Measurements from ENCODE around the gene ZNHIT1.

The ZNHIT1 gene

GRCh38 chr7:101220295-101220694, 2.3 kb downstream of the ZNHIT1 start:
- FAIRE-seq = no peak

DNA sequence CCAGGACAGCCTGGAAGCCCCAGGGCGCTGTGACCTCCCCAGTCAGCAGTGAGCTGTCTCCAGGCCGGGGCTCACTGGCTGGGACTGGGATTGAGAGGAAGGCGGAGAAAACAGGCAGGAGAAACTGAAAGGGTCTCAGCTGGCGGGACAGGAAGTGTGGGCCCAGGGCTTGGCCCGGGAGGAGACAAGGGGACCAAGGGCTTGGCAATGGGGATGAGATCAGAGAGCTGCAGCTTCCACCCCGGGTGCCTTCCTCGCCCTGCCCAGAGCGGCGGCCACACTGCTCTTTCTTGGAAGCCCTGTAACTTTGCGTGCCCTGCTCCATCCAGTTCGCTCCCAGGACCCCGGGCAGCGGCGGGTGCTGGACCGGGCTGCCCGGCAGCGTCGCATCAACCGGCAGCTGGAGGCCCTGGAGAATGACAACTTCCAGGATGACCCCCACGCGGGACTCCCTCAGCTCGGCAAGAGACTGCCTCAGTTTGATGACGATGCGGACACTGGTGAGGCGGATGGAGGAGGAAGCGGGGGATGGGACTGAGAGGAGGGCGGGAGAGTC, 4.4 kb downstream of the ZNHIT1 start:
- no peak for FAIRE-seq

GRCh38 chr7:101223528-101223927, 5.6 kb downstream of the ZNHIT1 start:
- no peak for FAIRE-seq

DNA sequence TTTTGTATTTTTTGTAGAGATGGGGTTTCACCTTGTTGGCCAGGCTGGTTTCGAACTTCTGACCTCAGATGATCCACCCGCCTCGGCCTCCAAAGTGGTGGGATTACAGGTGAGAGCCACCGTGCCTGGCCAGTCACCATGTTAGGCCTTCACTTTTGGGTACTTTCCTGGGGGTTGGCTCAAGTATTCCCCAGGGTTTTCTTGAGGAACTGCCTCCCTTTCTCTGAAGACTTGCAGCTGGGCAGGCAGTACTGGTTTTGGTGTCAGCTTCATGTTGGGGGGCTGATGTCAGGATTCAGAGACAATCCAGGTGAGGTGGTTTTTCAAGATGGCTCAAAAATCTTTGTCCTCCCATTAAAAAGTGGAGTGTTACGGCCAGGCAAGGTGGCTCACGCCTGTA, 7.7 kb downstream of the ZNHIT1 start:
- no peak for FAIRE-seq

DNA sequence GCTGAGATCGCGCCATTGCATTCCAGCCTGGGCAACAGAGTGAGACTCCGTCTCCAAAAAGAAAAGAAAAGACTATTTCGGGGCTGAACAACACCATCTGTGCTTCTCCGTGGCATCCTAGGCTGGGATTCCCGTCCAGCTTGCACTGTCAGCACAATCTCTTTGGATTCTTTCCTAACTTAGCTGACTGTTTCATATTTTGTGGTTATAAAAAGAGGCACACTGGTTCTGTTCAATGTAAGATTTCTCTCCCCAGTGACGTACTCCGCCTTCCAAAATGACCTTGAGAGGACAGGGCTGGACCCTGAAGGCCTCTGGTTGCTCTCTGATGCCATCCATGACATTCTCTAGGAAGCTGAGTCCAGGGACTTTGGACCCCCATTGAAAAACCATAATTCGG, 8.8 kb downstream of the ZNHIT1 start:
- FAIRE-seq = no peak

DNA sequence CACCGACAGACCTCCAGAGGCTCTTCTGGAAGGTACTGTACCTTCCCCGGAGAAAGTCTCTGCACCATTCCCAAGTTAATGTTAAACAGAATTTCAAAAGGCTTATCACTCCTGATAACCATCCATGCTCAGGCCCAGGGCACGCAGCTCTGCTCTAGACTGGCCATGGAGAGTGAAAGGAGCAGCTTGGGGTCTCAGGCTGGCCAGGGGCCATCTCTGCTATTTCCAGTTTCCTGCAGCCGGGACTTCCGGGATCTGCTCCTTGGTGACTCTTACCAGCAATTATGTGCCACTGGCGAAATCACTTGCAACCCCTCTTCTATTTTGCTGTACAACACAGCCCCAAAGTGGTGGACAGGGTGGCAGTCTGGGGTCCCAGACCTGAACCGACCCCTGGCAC, 13.7 kb downstream of the ZNHIT1 start:
- FAIRE-seq = no peak

DNA sequence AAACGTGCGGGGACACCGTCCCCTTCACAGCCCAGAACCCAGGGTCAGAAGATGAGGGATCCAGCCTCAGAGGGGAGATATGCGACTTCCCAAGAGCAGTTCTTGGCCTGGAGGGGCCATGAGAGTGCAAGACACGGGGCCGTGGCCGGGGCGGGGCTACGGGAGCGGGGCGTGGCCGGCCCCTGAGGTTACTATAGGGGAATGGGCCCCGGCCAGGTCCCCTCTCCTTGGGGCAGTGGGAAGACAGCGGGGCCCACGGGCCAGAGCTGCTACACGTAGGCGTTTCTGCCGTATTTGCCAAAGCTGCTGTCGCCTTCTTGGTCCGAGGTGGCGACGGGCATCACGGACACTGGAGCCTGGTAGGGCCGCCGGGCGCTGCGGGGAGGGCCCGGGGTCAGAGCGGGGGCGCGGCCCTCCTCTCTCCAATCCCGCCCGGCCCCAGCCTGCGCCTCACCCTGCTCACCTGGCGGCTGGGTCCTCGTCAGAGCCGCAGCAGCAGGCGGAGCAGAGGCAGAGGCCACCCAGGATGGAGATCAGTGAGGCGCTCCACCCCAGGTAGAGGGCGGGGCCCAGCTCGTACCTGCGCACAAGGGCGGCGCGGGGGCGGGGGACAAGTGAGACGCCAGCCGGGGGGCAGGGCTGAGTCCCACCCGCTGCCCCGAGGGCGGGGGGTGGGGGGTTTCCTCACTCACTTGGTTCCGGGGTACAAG, 14.3 kb downstream of the ZNHIT1 start:
- no peak for FAIRE-seq

DNA sequence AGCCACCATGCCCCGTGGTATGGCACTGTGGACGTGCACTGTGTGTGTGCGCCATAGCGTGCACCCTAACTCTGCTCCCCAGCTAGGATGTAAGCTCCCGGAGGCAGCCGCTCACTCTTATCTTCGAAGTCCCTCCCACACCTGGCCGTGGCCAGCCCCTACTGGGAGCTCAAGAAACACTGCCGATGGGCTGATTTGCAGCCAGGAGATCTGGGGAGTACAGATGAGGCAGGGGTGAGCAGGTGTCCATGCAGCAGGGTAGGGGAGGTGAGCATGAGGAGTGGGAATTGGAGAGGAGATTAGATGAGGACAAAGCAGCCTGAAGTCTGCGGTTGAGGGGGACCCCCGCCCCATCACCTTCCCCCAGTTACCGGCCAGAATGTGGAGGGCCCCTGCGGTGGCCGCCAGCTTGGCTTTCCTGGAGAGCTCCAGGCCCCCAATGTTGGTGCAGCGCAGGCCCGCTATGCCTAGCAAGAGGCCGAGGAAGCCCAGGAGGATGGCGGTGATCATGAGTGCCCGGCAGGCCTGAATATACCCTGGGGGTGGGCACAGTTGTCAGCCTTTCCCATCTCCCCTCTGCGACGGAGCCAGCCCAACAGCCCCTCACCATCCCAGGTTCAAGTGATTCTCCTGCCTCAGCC, 16.1 kb downstream of the ZNHIT1 start:
- FAIRE-seq = no peak

DNA sequence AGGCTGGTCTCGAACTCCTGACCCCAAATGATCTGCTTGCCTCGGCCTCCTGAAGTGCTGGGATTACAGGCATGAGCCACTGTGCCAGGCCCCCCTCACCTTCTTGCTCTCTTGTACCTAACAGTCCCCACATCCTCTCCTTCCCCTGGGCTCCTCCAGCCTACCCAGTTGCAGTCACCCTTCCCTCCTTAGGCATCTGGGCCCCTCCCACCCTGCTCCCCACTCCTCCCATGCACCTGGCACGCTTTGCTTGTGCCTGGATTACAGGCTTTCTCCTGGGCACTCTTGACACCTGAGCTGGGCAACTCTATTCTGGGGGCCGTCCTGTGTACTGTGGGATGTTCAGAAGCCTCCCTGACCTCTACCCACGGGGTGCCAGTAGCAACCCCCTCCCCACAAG, 16.7 kb downstream of the ZNHIT1 start:
- FAIRE-seq = no peak

- FAIRE-seq = no peak
Measured at GRCh38 chr7:101235050-101235449, 17.1 kb downstream of the ZNHIT1 start.

DNA sequence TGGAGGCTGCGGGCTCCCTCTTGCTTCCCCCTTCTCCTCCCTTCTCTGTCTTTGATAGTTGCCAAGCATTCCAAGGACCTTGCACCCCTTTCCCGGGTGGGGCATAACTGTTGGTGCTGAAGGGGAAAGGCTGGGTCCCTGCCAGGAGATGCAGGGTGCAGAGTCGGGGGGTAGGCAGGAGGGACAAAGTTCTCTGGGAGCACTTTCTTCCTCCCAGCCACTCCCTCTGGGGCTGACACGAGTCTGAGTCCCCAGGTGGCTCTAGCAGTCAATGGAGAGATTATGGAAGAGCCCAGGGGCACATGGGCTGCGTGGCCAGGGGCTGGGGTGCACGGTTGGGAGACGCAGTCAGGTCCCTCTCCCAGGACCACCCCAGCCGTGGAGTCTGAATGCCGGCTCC, 17.6 kb downstream of the ZNHIT1 start:
- FAIRE-seq = no peak

DNA sequence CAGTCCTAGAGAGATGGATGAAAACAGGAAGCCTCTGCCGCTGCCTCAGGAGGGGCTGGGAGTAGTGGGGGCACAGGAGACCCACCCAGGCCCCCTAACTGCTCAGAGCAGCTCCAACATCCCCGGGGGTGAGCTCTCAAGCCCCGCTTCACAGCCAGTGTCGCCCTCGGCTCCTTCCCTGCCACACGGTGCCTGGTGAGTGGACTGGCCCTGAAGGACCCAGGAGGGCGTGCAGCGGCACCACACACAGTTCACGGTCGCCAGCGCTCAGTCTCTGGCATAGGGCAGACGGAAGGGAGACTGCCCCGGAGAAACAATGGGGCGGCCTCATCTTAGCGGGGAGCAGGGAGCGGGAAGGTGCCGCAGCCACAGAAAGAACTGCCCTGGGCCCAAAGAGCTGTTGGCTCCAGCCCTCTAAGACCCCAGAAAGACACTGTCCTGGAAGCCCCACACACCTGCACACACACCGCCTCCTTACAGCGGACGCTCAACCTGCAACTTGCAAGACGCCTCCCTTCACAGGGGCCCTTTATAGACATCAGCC, 18.4 kb downstream of the ZNHIT1 start:
- no peak for FAIRE-seq

GRCh38 chr7:101237206-101238067, 19.5 kb downstream of the ZNHIT1 start, which contains the start of gene CLDN15:
TSS of gene CLDN15 (minus strand) at chr7:101237802. CDS start at chr7:101237581, 221 bp downstream.
- FAIRE-seq = no peak

GRCh38 chr7:101238226-101239182, 20.5 kb downstream of the ZNHIT1 start:
- FAIRE-seq = no peak

DNA sequence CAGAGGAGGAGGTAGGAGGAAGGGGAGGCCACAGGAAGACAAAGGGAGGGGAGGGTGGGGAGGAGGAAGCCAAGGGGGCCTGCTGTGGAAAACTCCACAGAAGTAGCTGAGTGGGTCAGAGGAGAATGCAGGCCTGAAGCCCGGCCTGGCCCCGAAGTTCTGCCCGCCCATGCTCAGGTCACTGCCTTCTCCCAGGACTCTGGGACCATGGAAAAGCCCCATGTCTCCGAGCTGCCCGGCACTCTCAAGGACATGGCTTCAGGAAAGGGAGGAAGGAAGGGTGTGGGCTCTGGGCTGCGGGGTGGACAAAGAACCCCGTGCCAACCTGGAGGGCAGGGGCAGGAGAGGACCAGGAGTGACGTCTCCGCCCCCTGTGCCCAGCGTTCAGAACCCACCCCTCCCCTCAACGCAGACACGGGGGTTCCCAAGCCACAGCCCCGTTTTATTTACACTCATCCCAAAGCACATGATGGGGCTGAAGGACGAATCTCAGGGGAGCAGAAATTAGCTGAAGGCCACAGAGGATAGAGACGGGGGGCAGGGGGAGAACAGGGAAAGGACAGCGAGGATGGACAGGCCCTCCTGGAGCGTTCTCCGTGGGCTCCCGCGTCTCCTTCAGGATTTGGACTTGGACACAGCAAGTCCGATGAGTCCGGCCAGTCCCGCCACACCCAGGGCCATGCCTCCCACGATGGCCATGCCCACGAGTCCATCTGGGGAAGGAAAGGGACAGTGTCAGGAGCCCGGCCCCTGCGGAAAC, 21.4 kb downstream of the ZNHIT1 start:
- FAIRE-seq = no peak

GRCh38 chr7:101239951-101240220, 21.9 kb downstream of the ZNHIT1 start:
- no peak for FAIRE-seq

DNA sequence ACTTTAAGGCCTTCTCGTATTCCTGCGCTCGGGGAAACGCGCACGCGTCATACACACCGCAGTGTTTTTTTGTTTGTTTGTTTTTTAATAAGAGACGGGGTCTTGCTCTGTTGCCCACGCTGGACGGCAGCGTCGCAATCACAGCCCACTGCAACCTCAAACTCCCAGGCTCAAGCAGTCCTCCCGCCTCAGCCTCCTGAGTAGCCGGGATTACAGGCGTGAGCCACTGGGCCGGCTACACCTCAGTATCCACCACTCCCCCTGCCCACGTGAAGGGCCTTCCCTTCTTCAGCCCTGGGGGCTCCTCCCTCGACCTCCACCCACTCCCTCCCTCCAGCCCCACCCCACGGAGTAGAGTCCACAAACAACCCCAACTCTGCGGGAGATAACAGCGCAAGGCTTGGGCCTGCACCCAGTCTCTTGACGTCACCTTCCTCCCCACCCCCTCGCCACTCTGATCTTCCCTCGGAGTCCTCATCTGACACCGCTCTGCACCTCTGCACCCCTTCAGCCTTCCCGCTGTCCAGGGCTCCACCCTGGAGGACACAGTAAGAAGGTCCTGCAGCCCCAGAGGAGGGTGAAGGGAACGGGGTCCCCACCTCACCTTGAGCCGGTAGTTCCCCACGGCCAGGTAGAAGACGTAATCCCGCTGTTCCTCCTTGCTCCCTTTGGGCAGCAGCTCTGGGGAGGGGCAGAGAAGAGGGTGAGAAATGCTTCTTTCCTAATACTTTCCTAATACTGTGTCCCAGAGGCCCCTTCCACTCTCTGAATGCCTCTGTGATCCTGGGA, 22.5 kb downstream of the ZNHIT1 start:
- no peak for FAIRE-seq

DNA sequence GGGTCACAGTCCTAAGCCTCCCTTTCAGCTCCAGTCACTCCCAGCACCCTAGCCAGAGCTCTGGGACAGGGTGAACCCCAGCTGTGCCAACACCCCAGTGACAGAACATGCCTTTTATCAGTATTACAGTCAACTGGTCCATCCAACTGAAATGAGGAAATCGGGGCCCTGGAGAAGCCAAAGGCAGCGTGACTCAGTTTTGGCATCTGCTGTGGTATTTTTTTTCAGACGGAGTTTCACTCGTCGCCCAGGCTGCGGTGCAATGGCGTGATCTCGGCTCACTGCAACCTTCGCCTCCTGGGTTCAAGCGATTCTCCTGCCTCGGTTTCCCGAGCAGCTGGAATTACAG, 23.0 kb downstream of the ZNHIT1 start:
- FAIRE-seq = no peak

- no peak for FAIRE-seq
Measured at GRCh38 chr7:101241443-101242349, 23.7 kb downstream of the ZNHIT1 start.
